ENCODE measurements around the gene UBL5. TPM values are rescaled to one million over a fixed set of nuclear protein-coding genes. Genes with fewer than 3 reads are reported as not detected.
"Not testable (repeated sequence)": the region's sequence is repeated elsewhere in the genome, so short reads cannot be mapped to it uniquely, and the experiment has no call there.

Gene UBL5
- total RNA-seq (ENCODE audit: unreplicated experiment), result 399 TPM
- long read RNA-seq, transcript UBL5-201 (5 exons, 513 nt), result minor isoform, 20 of 216 reads
- long read RNA-seq, transcript UBL5-202 (5 exons, 432 nt), result major isoform, 187 of 216 reads
- long read RNA-seq, partial matches to known transcripts, result 2 of 216 reads
- long read RNA-seq, other reads (novel, unspliced or antisense), result 5 of 216 reads

DNA sequence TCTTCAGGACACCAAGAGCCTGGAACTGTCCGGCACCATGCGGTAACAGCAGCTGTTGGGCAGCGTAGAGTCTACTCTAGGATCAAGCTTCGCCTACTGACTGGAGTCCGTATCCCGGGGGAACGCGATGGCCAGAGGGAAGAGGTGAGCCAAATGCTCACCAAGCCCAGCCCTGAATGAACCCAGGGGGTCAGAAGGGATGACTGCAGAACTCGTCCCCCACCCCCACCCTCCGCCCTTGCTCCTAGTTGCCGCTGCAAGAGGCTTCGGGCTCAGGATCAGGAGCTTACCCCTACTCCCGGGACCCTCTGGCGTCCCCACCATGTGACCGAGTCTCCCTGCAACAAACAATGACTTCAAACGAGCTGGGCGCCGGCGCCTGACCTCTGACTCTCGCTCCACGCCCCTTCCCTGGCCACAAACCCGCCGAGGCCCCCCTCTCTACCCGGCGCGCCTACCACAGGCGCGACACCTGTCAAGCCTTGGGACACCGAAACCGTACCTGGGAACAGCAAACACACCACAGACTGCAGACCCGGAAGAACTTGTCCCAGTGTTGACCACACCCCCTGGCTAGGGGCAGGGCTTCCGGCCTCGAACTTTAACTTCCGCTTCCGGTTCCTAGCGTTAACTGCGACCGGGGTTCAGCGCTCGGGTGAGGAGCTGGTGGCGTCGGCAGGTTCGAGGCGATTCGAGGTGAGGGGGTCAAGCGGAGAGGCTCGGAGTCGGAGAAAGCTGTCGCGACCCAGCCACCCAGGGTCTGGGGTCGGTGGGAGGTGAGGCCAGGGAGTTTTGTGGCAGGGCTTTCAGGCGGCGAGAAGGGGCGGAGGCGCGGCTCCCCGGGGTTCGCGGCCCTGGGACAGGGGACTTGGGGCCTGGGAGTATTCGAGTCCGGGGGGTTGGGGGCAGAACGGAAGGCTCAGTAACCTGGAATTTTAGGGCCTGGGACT lies at the start of gene UBL5:
Gene UBL5 (plus strand): TSS at position 630 of the 950 bp plus-strand sequence. CDS start 420 bp downstream, outside the sequence.
- TF ChIP-seq, protein P1, sequence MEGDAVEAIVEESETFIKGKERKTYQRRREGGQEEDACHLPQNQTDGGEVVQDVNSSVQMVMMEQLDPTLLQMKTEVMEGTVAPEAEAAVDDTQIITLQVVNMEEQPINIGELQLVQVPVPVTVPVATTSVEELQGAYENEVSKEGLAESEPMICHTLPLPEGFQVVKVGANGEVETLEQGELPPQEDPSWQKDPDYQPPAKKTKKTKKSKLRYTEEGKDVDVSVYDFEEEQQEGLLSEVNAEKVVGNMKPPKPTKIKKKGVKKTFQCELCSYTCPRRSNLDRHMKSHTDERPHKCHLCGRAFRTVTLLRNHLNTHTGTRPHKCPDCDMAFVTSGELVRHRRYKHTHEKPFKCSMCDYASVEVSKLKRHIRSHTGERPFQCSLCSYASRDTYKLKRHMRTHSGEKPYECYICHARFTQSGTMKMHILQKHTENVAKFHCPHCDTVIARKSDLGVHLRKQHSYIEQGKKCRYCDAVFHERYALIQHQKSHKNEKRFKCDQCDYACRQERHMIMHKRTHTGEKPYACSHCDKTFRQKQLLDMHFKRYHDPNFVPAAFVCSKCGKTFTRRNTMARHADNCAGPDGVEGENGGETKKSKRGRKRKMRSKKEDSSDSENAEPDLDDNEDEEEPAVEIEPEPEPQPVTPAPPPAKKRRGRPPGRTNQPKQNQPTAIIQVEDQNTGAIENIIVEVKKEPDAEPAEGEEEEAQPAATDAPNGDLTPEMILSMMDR (IDR thresholded peaks at IDR 0.05; ENCODE audit: unreplicated experiment), result no peak
- Mint-ChIP-seq H3K27ac (ENCODE audit: unreplicated experiment) (peak within 1 kb of the TSS; percentile 99), H3K9me3 (ENCODE audit: unreplicated experiment) (no peaks in the 10 kb centered on the region), H3K4me3 (ENCODE audit: unreplicated experiment) (peak within 1 kb of the TSS; percentile 100), H3K27me3 (ENCODE audit: unreplicated experiment) (peaks cover 12% of the 10 kb centered on the region), H3K4me1 (ENCODE audit: unreplicated experiment) (peaks cover 18% of the 10 kb centered on the region), H3K36me3 (ENCODE audit: low read depth, unreplicated experiment) (peaks cover 10% of the 10 kb centered on the region)
- DNase-seq (ENCODE audit: low spot score), result peak; percentile 83

DNA sequence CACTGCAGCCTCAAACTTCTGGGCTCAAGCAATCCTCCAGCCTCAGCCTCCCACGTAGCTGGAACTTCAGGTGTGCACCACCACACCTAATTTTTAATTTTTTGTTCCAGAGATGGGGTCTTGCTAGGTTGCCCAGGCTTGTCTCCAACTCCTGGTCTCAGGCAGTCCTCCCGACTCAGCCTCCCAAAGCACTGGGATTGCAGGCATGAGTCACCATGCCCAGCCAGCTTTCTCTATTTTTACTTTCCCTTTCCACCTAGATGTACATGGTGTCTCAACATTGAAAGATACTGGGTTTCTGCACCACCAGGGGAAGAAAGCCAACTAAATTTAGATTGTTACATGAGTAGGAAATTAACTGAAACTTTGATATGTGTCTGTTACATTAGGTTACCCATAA lies 45.4 kb upstream of the UBL5 start:
- Mint-ChIP-seq H3K4me1 (ENCODE audit: unreplicated experiment) (peaks cover 15% of the 10 kb centered on the region), H3K4me3 (ENCODE audit: unreplicated experiment) (no peak overlapping the region), H3K9me3 (ENCODE audit: unreplicated experiment) (no peaks in the 10 kb centered on the region), H3K36me3 (ENCODE audit: low read depth, unreplicated experiment) (peaks cover 5% of the 10 kb centered on the region), H3K27me3 (ENCODE audit: unreplicated experiment) (peaks cover 7% of the 10 kb centered on the region), H3K27ac (ENCODE audit: unreplicated experiment) (no peak overlapping the region)
- DNase-seq (ENCODE audit: low spot score), result no peak
- TF ChIP-seq, protein P1 (IDR thresholded peaks at IDR 0.05; ENCODE audit: unreplicated experiment), result no peak

DNA sequence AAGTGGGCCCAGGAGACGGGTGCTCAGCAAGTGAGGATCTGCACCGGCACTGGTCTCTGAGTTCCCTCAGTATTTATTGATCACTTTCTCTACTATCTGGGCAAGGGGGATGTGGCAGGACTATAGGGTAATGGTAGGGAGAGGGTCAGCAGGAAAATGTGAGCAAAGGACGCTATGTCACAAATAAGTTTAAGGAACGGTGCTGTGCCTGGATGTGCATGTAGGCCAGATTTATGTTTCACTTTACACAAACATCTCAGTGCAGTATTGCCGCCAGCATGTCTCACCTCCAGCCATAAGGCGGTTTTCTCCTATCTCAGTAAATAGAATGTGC lies 43.6 kb upstream of the UBL5 start:
- H3K4me3 Mint-ChIP-seq (ENCODE audit: unreplicated experiment), result peak overlapping the region; percentile 91
- H3K4me1 Mint-ChIP-seq (ENCODE audit: unreplicated experiment), result peaks cover 17% of the 10 kb centered on the region
- not testable (repeated sequence) for H3K27me3 Mint-ChIP-seq (ENCODE audit: unreplicated experiment); DNase-seq (ENCODE audit: low spot score); H3K36me3 Mint-ChIP-seq (ENCODE audit: low read depth, unreplicated experiment); H3K9me3 Mint-ChIP-seq (ENCODE audit: unreplicated experiment)
- peak overlapping the region; percentile 10 for H3K27ac Mint-ChIP-seq (ENCODE audit: unreplicated experiment)

DNA sequence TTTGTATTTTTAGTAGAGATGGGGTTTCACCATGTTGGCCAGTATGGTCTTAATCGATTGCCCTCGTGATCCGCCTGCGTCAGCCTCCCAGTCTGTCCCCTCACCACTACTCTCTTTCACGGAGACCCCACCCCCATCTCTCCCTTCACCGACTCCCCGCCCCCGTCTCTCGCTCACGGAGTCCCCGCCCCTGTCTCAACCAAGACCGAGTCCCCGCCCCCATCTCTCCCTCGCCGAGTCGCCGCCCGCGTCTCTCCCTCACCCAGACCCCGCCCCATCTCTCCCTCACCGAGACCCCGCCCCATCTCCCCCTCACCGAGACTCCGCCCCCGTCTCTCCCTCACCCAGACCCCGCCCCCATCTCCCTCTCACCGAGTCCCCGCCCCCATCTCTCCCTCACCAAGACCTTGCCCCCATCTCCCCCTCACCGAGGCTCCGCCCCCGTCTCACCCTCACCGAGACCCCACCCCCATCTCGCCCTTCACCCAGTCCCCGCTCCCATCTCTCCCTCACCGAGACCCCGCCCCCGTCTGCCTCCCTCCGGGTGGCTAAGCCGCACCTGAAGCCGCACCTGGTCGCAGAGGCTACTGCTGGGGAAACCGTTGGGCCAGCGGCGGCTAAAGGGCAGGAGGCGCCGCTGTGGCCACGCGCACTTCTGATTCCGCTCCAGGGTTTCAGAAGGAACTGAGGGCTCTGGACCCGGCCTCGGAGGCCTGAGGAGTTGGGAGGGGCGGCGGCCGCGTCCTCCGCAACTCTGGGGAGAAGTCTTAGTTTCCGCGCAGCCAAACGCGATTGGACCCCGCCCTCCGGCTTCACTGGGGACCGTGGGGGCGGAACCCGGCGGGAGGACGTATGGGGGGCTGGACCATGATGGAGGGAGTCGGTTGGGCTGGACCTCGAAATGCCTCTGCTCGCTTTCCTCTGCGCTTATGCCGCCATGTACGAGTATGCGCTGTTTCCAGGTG lies 42.1 kb upstream of the UBL5 start:
- Mint-ChIP-seq H3K36me3 (ENCODE audit: low read depth, unreplicated experiment) (peaks cover 3% of the 10 kb centered on the region), H3K9me3 (ENCODE audit: unreplicated experiment) (no peaks in the 10 kb centered on the region), H3K27ac (ENCODE audit: unreplicated experiment) (peak overlapping the region; percentile 92), H3K4me3 (ENCODE audit: unreplicated experiment) (peak overlapping the region; percentile 91), H3K27me3 (ENCODE audit: unreplicated experiment) (peaks cover 5% of the 10 kb centered on the region), H3K4me1 (ENCODE audit: unreplicated experiment) (peaks cover 27% of the 10 kb centered on the region)
- DNase-seq (ENCODE audit: low spot score), result peak; percentile 98
- TF ChIP-seq, protein P1 (IDR thresholded peaks at IDR 0.05; ENCODE audit: unreplicated experiment), result no peak

DNA sequence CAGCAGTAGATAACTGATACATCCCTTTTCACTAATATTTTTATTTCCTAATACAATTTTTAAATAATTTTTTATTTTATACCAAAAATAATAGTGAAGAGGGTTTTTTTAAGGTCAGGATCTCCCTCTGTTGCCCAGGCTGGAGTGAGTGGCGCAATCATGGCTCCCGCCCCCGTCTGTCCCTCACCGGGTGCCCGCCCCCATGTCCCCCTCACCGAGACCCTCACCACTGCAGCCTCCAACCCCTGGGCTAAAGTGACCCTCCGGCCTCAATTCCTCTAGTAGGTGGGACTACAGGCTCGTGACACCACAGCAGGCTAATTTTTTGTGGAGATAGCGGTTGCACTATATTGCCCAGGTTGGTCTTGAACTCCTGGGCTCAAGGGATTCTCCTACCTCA lies 41.4 kb upstream of the UBL5 start:
- TF ChIP-seq, protein P1 (IDR thresholded peaks at IDR 0.05; ENCODE audit: unreplicated experiment), result no peak
- peak overlapping the region; percentile 91 for H3K4me3 Mint-ChIP-seq (ENCODE audit: unreplicated experiment)
- no peak for DNase-seq (ENCODE audit: low spot score)
- no peak overlapping the region for H3K27ac Mint-ChIP-seq (ENCODE audit: unreplicated experiment)
- H3K9me3 Mint-ChIP-seq (ENCODE audit: unreplicated experiment), result no peaks in the 10 kb centered on the region
- peaks cover 27% of the 10 kb centered on the region for H3K4me1 Mint-ChIP-seq (ENCODE audit: unreplicated experiment)
- peaks cover 3% of the 10 kb centered on the region for H3K36me3 Mint-ChIP-seq (ENCODE audit: low read depth, unreplicated experiment)
- H3K27me3 Mint-ChIP-seq (ENCODE audit: unreplicated experiment), result peaks cover 5% of the 10 kb centered on the region

All from endothelial cell (in vitro differentiated cells).